PC-3 (cell line): ENCODE measurements around the gene RAB7A. TPM values are rescaled to one million over a fixed set of nuclear protein-coding genes. Genes with fewer than 3 reads are reported as not detected.

Experiments
- ATAC-seq: fragments of 200-7000 bp; cut with Tn5 transposase; 2 replicates; pipeline ENCODE4 v1.9.1; 2020; ENCODE audit warnings: mild to moderate bottlenecking, moderate library complexity
- BruUV-seq: library from RNA; stranded (reverse); fragments of 400-500 nt; replicated peaks from 2 replicates; lab custom pipeline; 2021; lab: Mats Ljungman, UMichigan
- CTCF ChIA-PET: fragments of 300-600 bp; sonication (Branson Sonifier 250); formaldehyde crosslinking; loops from one replicate; lab custom pipeline; 2022; ENCODE audit warnings: antibody characterized with exemption; lab: Charles Lee
- POLR2A ChIA-PET: fragments of 300-600 bp; sonication (Branson Sonifier 250); formaldehyde crosslinking; loops from one replicate; lab custom pipeline; 2022; ENCODE audit warnings: antibody characterized with exemption; ENCODE audit not compliant: unreplicated experiment; lab: Charles Lee
- DNase-seq: peaks from one replicate; pipeline ENCODE4 v3.0.0-alpha.2; 2015
- H2AFZ ChIP-seq: fragments of 300-600 bp; sonication (generic); 2 replicates; pipeline ENCODE4 v1.6.0; 2016; ENCODE audit warnings: antibody characterized with exemption, low read length
- H3F3A ChIP-seq: fragments of 300-600 bp; sonication (generic); one replicate; pipeline ENCODE4 v1.6.0; 2017; ENCODE audit warnings: antibody characterized with exemption, low read length, control low read depth, mild to moderate bottlenecking; ENCODE audit not compliant: unreplicated experiment
- H3K27ac ChIP-seq: fragments of 300-600 bp; sonication (generic); 2 replicates; pipeline ENCODE4 v1.5.1; 2016; ENCODE audit warnings: mild to moderate bottlenecking, low read length
- H3K27me3 ChIP-seq: fragments of 300-600 bp; sonication (generic); 2 replicates; pipeline ENCODE4 v1.6.1; 2016; ENCODE audit warnings: low read length, mixed read lengths
- H3K36me3 ChIP-seq: fragments of 300-600 bp; sonication (generic); 2 replicates; pipeline ENCODE4 v1.6.1; 2016; ENCODE audit warnings: low read depth, mixed run types, low read length, mixed read lengths
- H3K4me1 ChIP-seq: fragments of 300-600 bp; sonication (generic); 2 replicates; pipeline ENCODE4 v1.5.1; 2016; ENCODE audit warnings: low read length; ENCODE audit not compliant: insufficient read depth
- H3K4me2 ChIP-seq: fragments of 300-600 bp; sonication (generic); 2 replicates; pipeline ENCODE4 v1.6.0; 2016; ENCODE audit warnings: low read length
- H3K4me3 ChIP-seq: fragments of 300-600 bp; sonication (generic); 2 replicates; pipeline ENCODE4 v1.5.1; 2016; ENCODE audit warnings: mild to moderate bottlenecking, low read length, mixed read lengths
- H3K79me2 ChIP-seq: fragments of 300-600 bp; sonication (generic); 2 replicates; pipeline ENCODE4 v1.6.1; 2017; ENCODE audit warnings: low read length, mixed read lengths
- H3K9ac ChIP-seq: fragments of 300-600 bp; sonication (generic); 2 replicates; pipeline ENCODE4 v1.6.0; 2016; ENCODE audit warnings: mild to moderate bottlenecking, low read length
- H3K9me2 ChIP-seq: fragments of 300-600 bp; sonication (generic); replicated peaks from 2 replicates; pipeline ENCODE4 v1.6.1; 2016; ENCODE audit warnings: mixed run types, low read length, mixed read lengths
- H3K9me3 ChIP-seq: fragments of 300-600 bp; sonication (generic); 2 replicates; pipeline ENCODE4 v1.6.1; 2016; ENCODE audit warnings: low read length, mixed read lengths
- H4K20me1 ChIP-seq: fragments of 300-600 bp; sonication (generic); 2 replicates; pipeline ENCODE4 v1.6.1; 2016; ENCODE audit warnings: low read length, mixed read lengths
- CTCF ChIP-seq: fragments of 300-600 bp; sonication (generic); conservative IDR thresholded peaks from 2 replicates; pipeline ENCODE4 v1.5.1; 2017; ENCODE audit warnings: antibody characterized with exemption, low read depth, mild to moderate bottlenecking, low read length
- EZH2 ChIP-seq: fragments of 300-600 bp; sonication (generic); IDR thresholded peaks from one replicate; pipeline ENCODE4 v1.6.1; 2017; ENCODE audit warnings: antibody characterized with exemption, mild to moderate bottlenecking, low read length; ENCODE audit not compliant: unreplicated experiment
- EZH2phosphoT487 ChIP-seq: fragments of 300-600 bp; sonication (generic); IDR thresholded peaks from 2 replicates; pipeline ENCODE4 v1.6.1; 2018; ENCODE audit warnings: mild to moderate bottlenecking, antibody characterized with exemption, low read length, borderline replicate concordance
- intact Hi-C: fragments of 100-400 bp; cut with micrococcal nuclease; formaldehyde crosslinking; loops from 2 replicates; pipeline ENCODE4 v1.9.0; 2023
- total RNA-seq: library from RNA; depleted of rRNA; stranded (reverse); fragments of >200 nt; gene quantifications from 2 replicates; pipeline ENCODE4 v1.2.3, GENCODE V29; 2014

Gene RAB7A
- total RNA-seq, 1 experiment from 2014 or later: 48.0 TPM

GRCh38 chr3:128784232-128784631 is 58.2 kb downstream of the RAB7A start:
- Histone ChIP-seq H3K36me3 (no peaks in the 10 kb centered on the region), H3K79me2 (peaks cover 97% of the 10 kb centered on the region), H4K20me1 (peaks cover 28% of the 10 kb centered on the region), H3K4me3 (no peak overlapping the region), H3K9me3 (no peaks in the 10 kb centered on the region), H3K27ac (no peak overlapping the region), H3K4me2 (no peak overlapping the region), H3K9ac (no peak overlapping the region), H3F3A (no peaks in the 10 kb centered on the region), H3K4me1 (peaks cover 24% of the 10 kb centered on the region), H2AFZ (no peak overlapping the region), H3K9me2 (no peaks in the 10 kb centered on the region), H3K27me3 (no peaks in the 10 kb centered on the region)
- intact Hi-C loops: no loop called here
- ATAC-seq (no peak), DNase-seq (no peak)
- TF ChIP-seq EZH2 (no peak), CTCF (peak; percentile 46; the same call in 1 of the 2 replicates)
- no TSS peak for BruUV-seq
- CTCF ChIA-PET: no interaction called here
- POLR2A ChIA-PET: no interaction called here

GRCh38 chr3:128784843-128785242 is 58.9 kb downstream of the RAB7A start:
- Histone ChIP-seq H3K9me3 (no peaks in the 10 kb centered on the region), H3K27me3 (no peaks in the 10 kb centered on the region), H3K4me1 (peaks cover 24% of the 10 kb centered on the region), H4K20me1 (peaks cover 28% of the 10 kb centered on the region), H3K4me2 (no peak overlapping the region), H3K9me2 (no peaks in the 10 kb centered on the region), H3K9ac (no peak overlapping the region), H3K4me3 (no peak overlapping the region), H3F3A (no peaks in the 10 kb centered on the region), H3K36me3 (no peaks in the 10 kb centered on the region), H3K27ac (no peak overlapping the region), H3K79me2 (peaks cover 98% of the 10 kb centered on the region), H2AFZ (no peak overlapping the region)
- ChIA-PET CTCF (no interaction called here), POLR2A (no interaction called here)
- intact Hi-C loops: loop anchor here (5.0 kb wide), 1 partner anchor 58 kb away; the partner anchor contains the start of gene RAB7A
- no TSS peak for BruUV-seq
- TF ChIP-seq CTCF (no peak), EZH2 (no peak), EZH2phosphoT487 (no peak)
- no peak for ATAC-seq
- no peak for DNase-seq

GRCh38 chr3:128786434-128787020 is 60.5 kb downstream of the RAB7A start:
- Histone ChIP-seq H3K36me3 (no peaks in the 10 kb centered on the region), H3K27me3 (no peaks in the 10 kb centered on the region), H3K79me2 (peaks cover 98% of the 10 kb centered on the region), H3K4me2 (no peak overlapping the region), H3K27ac (no peak overlapping the region; the same call in 1 of the 2 replicates), H3K4me1 (peaks cover 24% of the 10 kb centered on the region), H3K4me3 (no peak overlapping the region), H3K9me3 (no peaks in the 10 kb centered on the region), H2AFZ (no peak overlapping the region), H3K9ac (no peak overlapping the region), H3F3A (no peaks in the 10 kb centered on the region), H3K9me2 (no peaks in the 10 kb centered on the region), H4K20me1 (peaks cover 22% of the 10 kb centered on the region)
- TF ChIP-seq EZH2 (no peak), EZH2phosphoT487 (no peak), CTCF (no peak)
- ATAC-seq (no peak), DNase-seq (no peak)
- ChIA-PET POLR2A (no interaction called here), CTCF (interaction anchor here (1.1 kb wide), 1 partner anchor 106 kb away, joined by 7 read pairs; no protein-coding TSS in a partner anchor)
- intact Hi-C loops: loop anchor here (5.0 kb wide), 1 partner anchor 59 kb away; the partner anchor contains the start of gene RAB7A
- BruUV-seq: no TSS peak
